HCT116 (cell line): ENCODE results near the gene PDE4B. TPM values are rescaled to one million over a fixed set of nuclear protein-coding genes. Genes with fewer than 3 reads are reported as not detected.

Experiments
- ATAC-seq: fragments of 200-7000 bp; cut with Tn5 transposase; 2 replicates; pipeline ENCODE4 v1.9.1; 2020; ENCODE audit warnings: mild to moderate bottlenecking, moderate library complexity
- BruUV-seq: library from RNA; stranded (reverse); fragments of 400-500 nt; replicated peaks from 2 replicates; lab custom pipeline; 2021; lab: Mats Ljungman, UMichigan
- CTCF ChIA-PET: fragments of 300-600 bp; sonication (Branson Sonifier 250); formaldehyde crosslinking; loops from one replicate; lab custom pipeline; 2021; ENCODE audit warnings: antibody characterized with exemption; lab: Charles Lee
- POLR2A ChIA-PET: fragments of 300-600, 350-600 bp; sonication (Branson Sonifier 250); formaldehyde crosslinking; loops from one replicate; lab custom pipeline; 2021; ENCODE audit warnings: antibody characterized with exemption; lab: Charles Lee
- RAD21 ChIA-PET, 2 experiments: fragments of 300-600 bp; sonication (Branson Sonifier 250); formaldehyde crosslinking; loops; one replicate each; lab custom pipeline; 2023; ENCODE audit warnings: low total read pairs in 2 of 2; ENCODE audit not compliant: uncharacterized antibody in 2 of 2, unreplicated experiment in 2 of 2, low non-redundant PET in 1 of 2; lab: Charles Lee
- DNase-seq: peaks from one replicate; pipeline ENCODE4 v3.0.0-alpha.2; 2010; ENCODE audit warnings: low read depth, low spot score
- H2AFZ ChIP-seq: fragments of 200-600 bp; shearing (Covaris generic), sonication (generic); 2 replicates; pipeline ENCODE4 v1.6.1; 2017; ENCODE audit warnings: low read depth, mixed run types, mixed read lengths, antibody characterized with exemption, low read length; ENCODE audit not compliant: poor library complexity, severe bottlenecking
- H3K27ac ChIP-seq: 2 replicates; pipeline ENCODE4 v1.5.1; 2012; ENCODE audit warnings: low read depth, low read length
- H3K27me3 ChIP-seq: fragments of 200-600 bp; sonication (generic); 2 replicates; pipeline ENCODE4 v1.6.1; 2016; ENCODE audit warnings: mixed run types, low read length, mixed read lengths; ENCODE audit not compliant: insufficient read depth
- H3K36me3 ChIP-seq, 2 experiments: fragments of 200-500 bp in 1 of 2; fragments of 200-600 bp in 1 of 2; sonication (Bioruptor generic) in 1 of 2; sonication (generic) in 1 of 2; 2 replicates each; pipeline versions ENCODE4 v1.5.1 to v1.6.1; 2014 to 2016; ENCODE audit warnings: low read length in 2 of 2, inconsistent platforms in 1 of 2, mixed read lengths in 1 of 2, mixed run types in 1 of 2; ENCODE audit not compliant: insufficient read depth in 2 of 2, control insufficient read depth in 1 of 2
- H3K4me1 ChIP-seq, 2 experiments: fragments of 200-600 bp in 1 of 2; sonication (generic) in 1 of 2; 2 replicates each; pipeline versions ENCODE4 v1.5.1 to v1.6.1; 2012 to 2017; ENCODE audit warnings: low read length in 2 of 2, inconsistent platforms in 1 of 2, mild to moderate bottlenecking in 1 of 2, mixed read lengths in 1 of 2, mixed run types in 1 of 2, moderate library complexity in 1 of 2; ENCODE audit not compliant: insufficient read depth in 2 of 2, control insufficient read depth in 1 of 2
- H3K4me2 ChIP-seq: fragments of 200-600 bp; sonication (generic); 2 replicates; pipeline ENCODE4 v1.6.1; 2017; ENCODE audit warnings: mixed run types, low read length, mixed read lengths
- H3K4me3 ChIP-seq, 2 experiments: fragments of 200-600 bp in 1 of 2; sonication (generic) in 1 of 2; replicated peaks in 1 of 2; 2 replicates each; pipeline ENCODE4 v1.5.1; 2011 to 2016; ENCODE audit warnings: low read length in 2 of 2, control low read depth in 1 of 2, low read depth in 1 of 2, mild to moderate bottlenecking in 1 of 2, mixed read lengths in 1 of 2, mixed run types in 1 of 2
- H3K79me2 ChIP-seq: fragments of 200-600 bp; sonication (generic); 2 replicates; pipeline ENCODE4 v1.6.1; 2017; ENCODE audit warnings: mild to moderate bottlenecking, mixed run types, low read length, moderate library complexity, mixed read lengths; ENCODE audit not compliant: insufficient read depth
- H3K9ac ChIP-seq: fragments of 200-600 bp; sonication (generic); 2 replicates; pipeline ENCODE4 v1.6.1; 2016; ENCODE audit warnings: low read length, mixed read lengths
- H3K9me2 ChIP-seq: fragments of 200-600 bp; sonication (generic), shearing (Covaris generic); 2 replicates; pipeline ENCODE4 v1.6.1; 2017; ENCODE audit warnings: mixed run types, mild to moderate bottlenecking, moderate library complexity; ENCODE audit not compliant: insufficient read depth
- H3K9me3 ChIP-seq, 2 experiments: fragments of 200-500 bp in 1 of 2; fragments of 200-600 bp in 1 of 2; sonication (Bioruptor generic) in 1 of 2; sonication (generic) in 1 of 2; 2 replicates each; pipeline ENCODE4 v1.6.1; 2014 to 2017; ENCODE audit warnings: low read length in 2 of 2, mixed read lengths in 2 of 2, inconsistent platforms in 1 of 2, low read depth in 1 of 2, mild to moderate bottlenecking in 1 of 2, mixed run types in 1 of 2, moderate library complexity in 1 of 2; ENCODE audit not compliant: control insufficient read depth in 1 of 2, insufficient read depth in 1 of 2
- H4K20me1 ChIP-seq: fragments of 200-600 bp; sonication (generic), shearing (Covaris generic); 2 replicates; pipeline ENCODE4 v1.6.1; 2017; ENCODE audit warnings: mixed run types, mild to moderate bottlenecking, moderate library complexity; ENCODE audit not compliant: insufficient read depth
- ATF3 ChIP-seq: IDR thresholded peaks from 2 replicates; pipeline ENCODE4 v1.6.1; 2012
- CBX3 ChIP-seq: IDR thresholded peaks from 2 replicates; pipeline ENCODE4 v1.6.1; 2012; ENCODE audit warnings: low read depth
- CEBPB ChIP-seq: IDR thresholded peaks from 2 replicates; pipeline ENCODE4 v1.6.1; 2012; ENCODE audit warnings: low read depth
- CTCF ChIP-seq, 3 experiments: fragments of 200-600 bp in 1 of 3; sonication (generic) in 1 of 3; IDR thresholded peaks in 2 of 3; conservative IDR thresholded peaks in 1 of 3; 2 replicates each; pipeline ENCODE4 v1.5.1; 2012 to 2017; ENCODE audit warnings: low read depth in 2 of 3, low read length in 2 of 3, antibody characterized with exemption in 1 of 3, borderline replicate concordance in 1 of 3, control low read depth in 1 of 3, mild to moderate bottlenecking in 1 of 3, mixed read lengths in 1 of 3, mixed run types in 1 of 3, moderate library complexity in 1 of 3; ENCODE audit not compliant: insufficient read depth in 1 of 3
- ELF1 ChIP-seq: IDR thresholded peaks from 2 replicates; pipeline ENCODE4 v1.6.1; 2012; ENCODE audit warnings: low read depth, borderline replicate concordance
- EZH2 ChIP-seq: fragments of 200-600 bp; sonication (generic); IDR thresholded peaks from 2 replicates; pipeline ENCODE4 v1.6.1; 2017; ENCODE audit warnings: antibody characterized with exemption, mixed run types
- EZH2phosphoT487 ChIP-seq: fragments of 200-600 bp; IDR thresholded peaks from 2 replicates; pipeline ENCODE4 v1.6.1; 2018; ENCODE audit warnings: antibody characterized with exemption, borderline replicate concordance
- FOSL1 ChIP-seq: IDR thresholded peaks from 2 replicates; pipeline ENCODE4 v1.6.1; 2012; ENCODE audit warnings: low read depth
- JUND ChIP-seq: IDR thresholded peaks from 2 replicates; pipeline ENCODE4 v1.6.1; 2012
- MAX ChIP-seq: IDR thresholded peaks from 2 replicates; pipeline ENCODE4 v1.6.1; 2012
- POLR2A ChIP-seq: IDR thresholded peaks from 2 replicates; pipeline ENCODE4 v1.7.0; 2011; ENCODE audit warnings: borderline replicate concordance; ENCODE audit not compliant: insufficient read depth, insufficient read length; ENCODE audit errors: extremely low read depth
- POLR2AphosphoS5 ChIP-seq: IDR thresholded peaks from 2 replicates; pipeline ENCODE4 v1.6.1; 2011; ENCODE audit warnings: mild to moderate bottlenecking, low read depth, low read length, moderate library complexity
- SIN3A ChIP-seq: IDR thresholded peaks from 2 replicates; pipeline ENCODE4 v1.6.1; 2012; ENCODE audit warnings: low read depth
- SP1 ChIP-seq: IDR thresholded peaks from 2 replicates; pipeline ENCODE4 v1.6.1; 2012; ENCODE audit warnings: low read depth
- SRF ChIP-seq: IDR thresholded peaks from 2 replicates; pipeline ENCODE4 v1.6.1; 2012; ENCODE audit warnings: low read depth
- TCF7L2 ChIP-seq: IDR thresholded peaks from 2 replicates; pipeline ENCODE4 v1.7.0; 2011; ENCODE audit warnings: borderline replicate concordance, inconsistent platforms; ENCODE audit not compliant: insufficient read depth, insufficient read length; ENCODE audit errors: extremely low read depth
- YY1 ChIP-seq: IDR thresholded peaks from 2 replicates; pipeline ENCODE4 v1.6.1; 2011; ENCODE audit warnings: low read length, low read depth, moderate library complexity, mild to moderate bottlenecking; ENCODE audit not compliant: insufficient replicate concordance; ENCODE audit errors: extremely low read depth
- ZBTB33 ChIP-seq: IDR thresholded peaks from 2 replicates; pipeline ENCODE4 v1.6.1; 2011; ENCODE audit warnings: mild to moderate bottlenecking, low read length, moderate library complexity; ENCODE audit not compliant: insufficient replicate concordance; ENCODE audit errors: extremely low read depth
- ZFX ChIP-seq: fragments of 450-650 bp; IDR thresholded peaks from 2 replicates; pipeline ENCODE4 v1.6.1; 2017
- ZNF274 ChIP-seq: fragments of 200-500 bp; sonication (Bioruptor generic); IDR thresholded peaks from 2 replicates; pipeline ENCODE4 v1.6.1; 2014; ENCODE audit warnings: mild to moderate bottlenecking, low read depth, low read length, inconsistent platforms
- intact Hi-C: fragments of 100-400 bp; cut with micrococcal nuclease; formaldehyde crosslinking; loops from 2 replicates; pipeline ENCODE4 v1.10.0; 2022
- total RNA-seq: library from RNA; stranded (reverse); gene quantifications from one replicate; pipeline ENCODE4 v1.2.1, GENCODE V29; 2021; ENCODE audit not compliant: unreplicated experiment

The PDE4B gene
- total RNA-seq, 1 experiment from 2014 or later = 76.9 TPM

- H3K27me3 ChIP-seq = no peaks in the 10 kb centered on the region
These were observed 374.6 kb downstream of the PDE4B start for GRCh38 chr1:66167267-66167666.

More at GRCh38 chr1:66167267-66167666, 374.6 kb downstream of the PDE4B start:
- Histone ChIP-seq H3K27ac (no peak overlapping the region), H4K20me1 (no peaks in the 10 kb centered on the region), H3K36me3 (no peaks in the 10 kb centered on the region), H3K4me3 (no peak overlapping the region), H2AFZ (no peak overlapping the region), H3K9ac (no peak overlapping the region), H3K79me2 (no peaks in the 10 kb centered on the region), H3K9me2 (no peaks in the 10 kb centered on the region), H3K9me3 (no peaks in the 10 kb centered on the region), H3K4me1 (peaks cover 11 to 16% of the 10 kb centered on the region in 2 experiments; a peak in 2 of 4 replicates), H3K4me2 (no peak overlapping the region)
- intact Hi-C loops = no loop called here
- no peak for ATAC-seq
- RAD21 ChIA-PET = no interaction called here
- CTCF ChIA-PET = no interaction called here
- no TSS peak for BruUV-seq
- POLR2A ChIA-PET = no interaction called here
- no peak for DNase-seq
- TF ChIP-seq SRF (no peak), EZH2phosphoT487 (no peak), ATF3 (no peak), FOSL1 (no peak), ZFX (no peak), SP1 (no peak), ELF1 (no peak), MAX (no peak), CBX3 (no peak), YY1 (no peak), ZNF274 (no peak), ZBTB33 (no peak), SIN3A (no peak), CEBPB (no peak), CTCF (IDR thresholded peaks at IDR 0.05 in 2 of 3, conservative IDR thresholded peaks at IDR 0.05 in 1 of 3; ENCODE audit: borderline replicate concordance in 1 of 3, insufficient read depth in 1 of 3, low read depth in 2 of 3, low read length in 2 of 3) (no peak), JUND (no peak), EZH2 (no peak), TCF7L2 (no peak), POLR2A (no peak), POLR2AphosphoS5 (no peak)
